ENCODE measurements around the gene BICRA.

DNA sequence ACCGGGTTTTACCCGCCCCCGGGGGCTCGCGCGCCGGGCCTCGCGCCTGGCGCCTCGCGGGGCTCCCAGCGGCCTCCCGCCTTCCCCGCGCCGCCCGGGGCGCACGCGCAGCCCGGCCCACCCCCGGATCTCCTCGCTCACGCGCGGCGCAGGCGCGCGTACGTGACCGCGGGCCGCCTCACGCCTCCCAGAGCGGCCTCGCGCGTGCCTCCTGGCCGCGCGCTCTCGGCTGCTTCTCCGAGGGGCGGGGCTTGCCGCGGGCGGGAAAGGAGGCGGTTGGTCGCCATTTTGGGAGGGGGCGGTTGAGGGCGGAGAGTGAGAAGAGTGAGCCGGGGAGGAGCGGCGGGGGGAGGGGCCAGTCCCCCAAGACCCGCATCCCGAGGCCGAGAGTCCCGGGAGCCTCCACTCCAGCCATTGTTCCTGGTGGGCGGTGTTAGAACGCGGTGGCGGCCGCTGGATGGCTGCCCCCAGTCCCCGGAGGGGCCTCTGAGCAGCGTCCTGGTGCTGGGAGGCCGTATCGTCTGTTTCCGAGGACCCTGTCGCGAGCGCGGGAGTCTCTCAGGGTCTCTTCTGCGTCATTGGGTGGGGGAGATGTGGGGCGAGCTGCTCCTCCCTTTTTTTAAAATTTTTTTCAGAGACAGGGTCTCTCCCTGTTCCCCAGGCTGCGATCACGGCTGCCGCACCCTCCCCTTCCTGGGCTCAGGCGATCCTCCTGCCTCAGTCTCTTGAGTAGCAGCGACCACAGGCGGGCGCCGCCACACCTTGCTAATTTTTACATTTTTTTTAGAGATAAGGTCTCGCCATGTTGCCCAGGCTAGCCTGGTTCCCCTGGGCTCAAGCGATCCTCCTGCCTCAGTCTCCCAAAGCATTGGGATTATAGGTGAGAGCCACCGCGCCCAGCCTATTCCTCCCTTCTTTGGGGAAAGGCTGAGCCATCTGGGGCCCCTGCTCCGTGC, 35.6 kb upstream of the BICRA start, which contains the start of gene ZNF541:
- no peak for TF ChIP-seq EZH2 (IDR thresholded peaks at IDR 0.05)
- TF ChIP-seq, protein P1, sequence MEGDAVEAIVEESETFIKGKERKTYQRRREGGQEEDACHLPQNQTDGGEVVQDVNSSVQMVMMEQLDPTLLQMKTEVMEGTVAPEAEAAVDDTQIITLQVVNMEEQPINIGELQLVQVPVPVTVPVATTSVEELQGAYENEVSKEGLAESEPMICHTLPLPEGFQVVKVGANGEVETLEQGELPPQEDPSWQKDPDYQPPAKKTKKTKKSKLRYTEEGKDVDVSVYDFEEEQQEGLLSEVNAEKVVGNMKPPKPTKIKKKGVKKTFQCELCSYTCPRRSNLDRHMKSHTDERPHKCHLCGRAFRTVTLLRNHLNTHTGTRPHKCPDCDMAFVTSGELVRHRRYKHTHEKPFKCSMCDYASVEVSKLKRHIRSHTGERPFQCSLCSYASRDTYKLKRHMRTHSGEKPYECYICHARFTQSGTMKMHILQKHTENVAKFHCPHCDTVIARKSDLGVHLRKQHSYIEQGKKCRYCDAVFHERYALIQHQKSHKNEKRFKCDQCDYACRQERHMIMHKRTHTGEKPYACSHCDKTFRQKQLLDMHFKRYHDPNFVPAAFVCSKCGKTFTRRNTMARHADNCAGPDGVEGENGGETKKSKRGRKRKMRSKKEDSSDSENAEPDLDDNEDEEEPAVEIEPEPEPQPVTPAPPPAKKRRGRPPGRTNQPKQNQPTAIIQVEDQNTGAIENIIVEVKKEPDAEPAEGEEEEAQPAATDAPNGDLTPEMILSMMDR (IDR thresholded peaks at IDR 0.05), result no peak
- no peak for TF ChIP-seq EZH2phosphoT487 (IDR thresholded peaks at IDR 0.05)

Measured in neural progenitor cell (in vitro differentiated cells).